ENCODE measurements around the gene PABPC1L. TPM values are rescaled to one million over a fixed set of nuclear protein-coding genes. Genes with fewer than 3 reads are reported as not detected.
"Not testable (repeated sequence)": the region's sequence is repeated elsewhere in the genome, so short reads cannot be mapped to it uniquely, and the experiment has no call there.

The PABPC1L gene
- total and polyA plus RNA-seq, 2 donors (not counting 1 experiment from before 2014, with no cell fraction given), result 105 to 295 TPM

GRCh38 chr20:44869471-44869870 lies 40.4 kb upstream of the PABPC1L start:
- ATAC-seq (ENCODE audit: low read depth) (no peak), DNase-seq (no peak)
- H3K27ac Mint-ChIP-seq, result no peak overlapping the region
- Histone ChIP-seq H3K4me1 (ENCODE audit: control insufficient read depth in 2 of 2, insufficient read depth in 2 of 2, low read length in 2 of 2) (peaks cover 0 to 8% of the 10 kb centered on the region in 2 donors), H3K4me2 (replicated peaks; ENCODE audit: low read depth, low read length, poor library complexity, severe bottlenecking) (no peak overlapping the region), H3K79me2 (ENCODE audit: control insufficient read depth, insufficient read depth, low read length) (no peaks in the 10 kb centered on the region), H3K9ac (ENCODE audit: low read length) (no peak overlapping the region), H3K9me3 (ENCODE audit: control extremely low read depth in 1 of 3, control insufficient read depth in 2 of 3, insufficient read depth in 1 of 3, low read length in 2 of 3) (no peaks in the 10 kb centered on the region), H3K36me3 (replicated peaks in 1 of 2; ENCODE audit: control extremely low read depth in 1 of 2, control insufficient read depth in 1 of 2, extremely low read depth in 1 of 2, insufficient read depth in 2 of 2, low read length in 1 of 2) (no peaks in the 10 kb centered on the region), H3K27ac (ENCODE audit: low read length in 2 of 2) (no peak overlapping the region), H4K20me1 (ENCODE audit: control insufficient read depth, insufficient read depth, low read length, poor library complexity, severe bottlenecking) (no peaks in the 10 kb centered on the region), H2AFZ (ENCODE audit: insufficient read depth, low read depth, low read length, poor library complexity, severe bottlenecking) (no peak overlapping the region), H3K27me3 (replicated peaks in 1 of 4; ENCODE audit: control extremely low read depth in 1 of 4, control insufficient read depth in 3 of 4, insufficient read depth in 4 of 4, low read length in 3 of 4) (peaks cover 0 to 7% (median 1%) of the 10 kb centered on the region in 4 experiments), H3K4me3 (ENCODE audit: control extremely low read depth in 1 of 5, extremely low read depth in 1 of 5, insufficient read depth in 1 of 5, low read depth in 2 of 5, low read length in 4 of 5) (no peak overlapping the region)
- H3K4me1 Mint-ChIP-seq, result peaks cover 6% of the 10 kb centered on the region
- WGBS (ENCODE audit: insufficient coverage), result 87% methylated on average over 3 of the region's 5 CpGs
- CTCF ChIA-PET, result interaction anchor here (1.3 to 2.0 kb wide), 2 partner anchors 122 to 185 kb away, joined by 6 to 7 read pairs; no protein-coding TSS in a partner anchor
- no peak for TF ChIP-seq CTCF (IDR thresholded peaks at IDR 0.05)
- TF ChIP-seq EZH2 (IDR thresholded peaks at IDR 0.05; ENCODE audit: borderline replicate concordance, insufficient read depth, low read depth, low read length, poor library complexity, severe bottlenecking), result no peak
- no peaks in the 10 kb centered on the region for H3K9me3 Mint-ChIP-seq (ENCODE audit: insufficient read depth)
- POLR2A ChIA-PET, result no interaction called here
- H3K27me3 Mint-ChIP-seq, result peaks cover 6% of the 10 kb centered on the region
- no peak overlapping the region for H3K4me3 Mint-ChIP-seq
- intact Hi-C loops (cut with micrococcal nuclease), result loop anchor here (5.0 kb wide), 1 partner anchor 752 kb away; no protein-coding TSS in a partner anchor

GRCh38 chr20:44882360-44882759 lies 27.5 kb upstream of the PABPC1L start:
- H3K4me3 Mint-ChIP-seq; H3K36me3 ChIP-seq (replicated peaks in 1 of 2; ENCODE audit: control extremely low read depth in 1 of 2, control insufficient read depth in 1 of 2, extremely low read depth in 1 of 2, insufficient read depth in 2 of 2, low read length in 1 of 2); H3K4me2 ChIP-seq (replicated peaks; ENCODE audit: low read depth, low read length, poor library complexity, severe bottlenecking); H3K27me3 ChIP-seq (replicated peaks in 1 of 4; ENCODE audit: control extremely low read depth in 1 of 4, control insufficient read depth in 3 of 4, insufficient read depth in 4 of 4, low read length in 3 of 4); H2AFZ ChIP-seq (ENCODE audit: insufficient read depth, low read depth, low read length, poor library complexity, severe bottlenecking); H3K27ac Mint-ChIP-seq; H3K9me3 ChIP-seq (ENCODE audit: control extremely low read depth in 1 of 3, control insufficient read depth in 2 of 3, insufficient read depth in 1 of 3, low read length in 2 of 3); H3K4me3 ChIP-seq (ENCODE audit: control extremely low read depth in 1 of 5, extremely low read depth in 1 of 5, insufficient read depth in 1 of 5, low read depth in 2 of 5, low read length in 4 of 5); CTCF ChIA-PET; H3K27me3 Mint-ChIP-seq; POLR2A ChIA-PET; H3K9ac ChIP-seq (ENCODE audit: low read length); DNase-seq; H3K9me3 Mint-ChIP-seq (ENCODE audit: insufficient read depth); ATAC-seq (ENCODE audit: low read depth); H3K27ac ChIP-seq (ENCODE audit: low read length in 2 of 2): not testable (repeated sequence)
- H3K4me1 ChIP-seq (ENCODE audit: control insufficient read depth in 2 of 2, insufficient read depth in 2 of 2, low read length in 2 of 2), result peaks cover 15 to 22% of the 10 kb centered on the region in 2 donors
- WGBS (ENCODE audit: insufficient coverage), result 67% methylated on average over 1 of the region's 4 CpGs
- intact Hi-C loops (cut with micrococcal nuclease), result loop anchor here (10.0 kb wide), 1 partner anchor 1232 kb away; the partner anchor contains the start of gene CD40
- peaks cover 54% of the 10 kb centered on the region for H3K79me2 ChIP-seq (ENCODE audit: control insufficient read depth, insufficient read depth, low read length)
- H4K20me1 ChIP-seq (ENCODE audit: control insufficient read depth, insufficient read depth, low read length, poor library complexity, severe bottlenecking), result peaks cover 17% of the 10 kb centered on the region
- H3K4me1 Mint-ChIP-seq, result peaks cover 29% of the 10 kb centered on the region
